B cell (primary cell): ENCODE measurements around the gene RIPOR2. TPM values are rescaled to one million over a fixed set of nuclear protein-coding genes. Genes with fewer than 3 reads are reported as not detected.

Source experiments
- ATAC-seq: fragments of 200-7000 bp; cut with Tn5 transposase; one replicate; pipeline ENCODE4 v1.10.0; 2021; ENCODE audit warnings: low read depth, mild to moderate bottlenecking, moderate number of reproducible peaks, moderate library complexity
- CTCF ChIA-PET: fragments of 350-600 bp; sonication (Branson Sonifier 250); formaldehyde crosslinking; loops from one replicate; lab custom pipeline; 2021; ENCODE audit warnings: antibody characterized with exemption, inconsistent platforms; lab: Charles Lee
- POLR2A ChIA-PET: fragments of 350-600 bp; sonication (Branson Sonifier 250); formaldehyde crosslinking; loops from one replicate; lab custom pipeline; 2021; ENCODE audit warnings: antibody characterized with exemption; lab: Charles Lee
- DNase-seq: peaks from one replicate; pipeline ENCODE4 v3.0.0; 2013
- H2AFZ ChIP-seq: 2 replicates; pipeline ENCODE4 v1.6.1; 2012; ENCODE audit warnings: mild to moderate bottlenecking, low read depth, low read length; ENCODE audit not compliant: insufficient read depth, poor library complexity, severe bottlenecking
- H3K27ac ChIP-seq, 2 donors: 1 replicate in 1 of 2; 2 replicates in 1 of 2; pipeline ENCODE4 v1.5.1; 2012 to 2013; ENCODE audit warnings: low read length in 2 of 2, mild to moderate bottlenecking in 2 of 2, moderate library complexity in 1 of 2
- H3K27me3 ChIP-seq, 4 experiments: fragments of 200-600 bp in 1 of 4; sonication (generic) in 1 of 4; replicated peaks in 1 of 4; 1 replicate in 2 of 4; 2 replicates in 2 of 4; pipeline versions ENCODE4 v1.6.1 to v1.7.0; 2013 to 2016; ENCODE audit warnings: low read length in 3 of 4, mild to moderate bottlenecking in 2 of 4, mixed read lengths in 1 of 4, moderate library complexity in 1 of 4; ENCODE audit not compliant: insufficient read depth in 4 of 4, control insufficient read depth in 3 of 4; ENCODE audit errors: control extremely low read depth in 1 of 4
- H3K36me3 ChIP-seq, 2 experiments: replicated peaks in 1 of 2; 1 replicate in 1 of 2; 2 replicates in 1 of 2; pipeline versions ENCODE4 v1.6.1 to v1.7.1; 2013; ENCODE audit warnings: low read length in 1 of 2; ENCODE audit not compliant: insufficient read depth in 2 of 2, control insufficient read depth in 1 of 2; ENCODE audit errors: control extremely low read depth in 1 of 2, extremely low read depth in 1 of 2
- H3K4me1 ChIP-seq, 2 donors: fragments of 200-600 bp in 1 of 2; sonication (generic) in 1 of 2; 1 replicate in 1 of 2; 2 replicates in 1 of 2; pipeline versions ENCODE4 v1.5.1 to v1.6.1; 2013 to 2017; ENCODE audit warnings: low read length in 2 of 2; ENCODE audit not compliant: control insufficient read depth in 2 of 2, insufficient read depth in 2 of 2
- H3K4me2 ChIP-seq: replicated peaks from 2 replicates; pipeline ENCODE3; 2012; ENCODE audit warnings: mild to moderate bottlenecking, low read depth, low read length; ENCODE audit not compliant: poor library complexity, severe bottlenecking
- H3K4me3 ChIP-seq, 5 experiments: fragments of 200-600 bp in 1 of 5; sonication (generic) in 1 of 5; 1 replicate in 3 of 5; 2 replicates in 2 of 5; pipeline versions ENCODE4 v1.5.1 to v1.7.0; 2011 to 2016; ENCODE audit warnings: low read length in 4 of 5, mild to moderate bottlenecking in 4 of 5, low read depth in 2 of 5, control low read depth in 1 of 5, moderate library complexity in 1 of 5; ENCODE audit not compliant: insufficient read depth in 1 of 5; ENCODE audit errors: control extremely low read depth in 1 of 5, extremely low read depth in 1 of 5
- H3K79me2 ChIP-seq: fragments of 200-600 bp; sonication (generic); one replicate; pipeline ENCODE4 v1.6.0; 2016; ENCODE audit warnings: low read length; ENCODE audit not compliant: control insufficient read depth, insufficient read depth
- H3K9ac ChIP-seq: fragments of 200-600 bp; sonication (generic); 2 replicates; pipeline ENCODE4 v1.6.1; 2017; ENCODE audit warnings: mild to moderate bottlenecking, low read length, moderate library complexity
- H3K9me3 ChIP-seq, 3 donors: one replicate each; pipeline versions ENCODE4 v1.6.1 to v1.7.1; 2013; ENCODE audit warnings: low read length in 2 of 3; ENCODE audit not compliant: control insufficient read depth in 2 of 3, insufficient read depth in 1 of 3; ENCODE audit errors: control extremely low read depth in 1 of 3
- H4K20me1 ChIP-seq: 2 replicates; pipeline ENCODE4 v1.6.0; 2012; ENCODE audit warnings: mild to moderate bottlenecking, low read length; ENCODE audit not compliant: insufficient read depth, control insufficient read depth, poor library complexity, severe bottlenecking
- H3K27ac Mint-ChIP-seq: one replicate; pipeline ENCODE4 v1.8.0; 2021; ENCODE audit warnings: mixed read lengths
- H3K27me3 Mint-ChIP-seq: one replicate; pipeline ENCODE4 v1.8.0; 2021; ENCODE audit warnings: mixed read lengths
- H3K4me1 Mint-ChIP-seq: one replicate; pipeline ENCODE4 v1.8.0; 2021; ENCODE audit warnings: mixed read lengths
- H3K4me3 Mint-ChIP-seq: one replicate; pipeline ENCODE4 v1.8.0; 2021; ENCODE audit warnings: mixed read lengths
- H3K9me3 Mint-ChIP-seq: one replicate; pipeline ENCODE4 v1.8.0; 2022; ENCODE audit warnings: mixed read lengths; ENCODE audit not compliant: insufficient read depth
- EZH2 ChIP-seq: IDR thresholded peaks from 2 replicates; pipeline ENCODE4 v1.6.1; 2012; ENCODE audit warnings: borderline replicate concordance, low read depth, mild to moderate bottlenecking, moderate library complexity, low read length; ENCODE audit not compliant: insufficient read depth, poor library complexity, severe bottlenecking
- WGBS: methylation state at CpG from one replicate; pipeline ENCODE4 v1.1.5; 2013; ENCODE audit warnings: missing lambda C conversion rate; ENCODE audit not compliant: insufficient coverage; 5-methylcytosine and 5-hydroxymethylcytosine counted together
- intact Hi-C: fragments of 100-400 bp; cut with micrococcal nuclease; formaldehyde crosslinking; loops from one replicate; pipeline ENCODE4 v1.10.0; 2022
- polyA plus RNA-seq: library from polyadenylated mRNA; depleted of rRNA; stranded (reverse); fragments of >200 nt; gene quantifications from 2 replicates; pipeline ENCODE4 v1.2.3, GENCODE V29; 2012
- total RNA-seq, 2 donors: library from RNA; stranded (reverse); fragments of 120-200 nt in 1 of 2; gene quantifications; 1 replicate in 1 of 2; 2 replicates in 1 of 2; pipeline versions ENCODE4 v1.2.3 to v1.2.4, GENCODE V29; 2013 to 2022
- TF ChIP-seq, protein P1 (sequence below): fragments of 200-600 bp; IDR thresholded peaks from one replicate; pipeline ENCODE4 v1.8.0; 2022; ENCODE audit warnings: antibody characterized with exemption, mild to moderate bottlenecking

Gene RIPOR2
- total and polyA plus RNA-seq, 2 donors (not counting 1 experiment from before 2014, with no cell fraction given) = 300 to 430 TPM

DNA sequence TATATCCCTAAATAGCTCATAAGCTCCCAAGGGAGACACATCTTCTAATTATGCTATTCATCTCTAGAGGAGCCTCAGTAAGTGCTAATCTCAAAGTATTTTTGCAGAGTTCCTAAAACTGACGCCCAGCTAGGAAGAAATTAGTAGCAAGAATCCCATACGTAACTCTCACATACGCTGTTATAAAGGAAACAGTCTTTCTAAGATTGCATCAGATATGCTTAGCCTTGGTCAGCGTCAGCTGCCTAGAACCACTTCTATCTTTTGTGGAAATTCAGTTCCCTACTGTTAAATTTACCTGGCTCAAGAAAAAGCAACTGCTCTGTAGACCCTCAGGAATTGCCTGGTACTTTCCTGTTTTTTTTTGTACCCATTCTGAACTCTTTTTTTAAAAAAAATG is 13.6 kb downstream of the RIPOR2 start:
- no peak for ATAC-seq
- H3K36me3 ChIP-seq = peaks cover 8 to 79% of the 10 kb centered on the region in 2 experiments
- TF ChIP-seq, protein P1, sequence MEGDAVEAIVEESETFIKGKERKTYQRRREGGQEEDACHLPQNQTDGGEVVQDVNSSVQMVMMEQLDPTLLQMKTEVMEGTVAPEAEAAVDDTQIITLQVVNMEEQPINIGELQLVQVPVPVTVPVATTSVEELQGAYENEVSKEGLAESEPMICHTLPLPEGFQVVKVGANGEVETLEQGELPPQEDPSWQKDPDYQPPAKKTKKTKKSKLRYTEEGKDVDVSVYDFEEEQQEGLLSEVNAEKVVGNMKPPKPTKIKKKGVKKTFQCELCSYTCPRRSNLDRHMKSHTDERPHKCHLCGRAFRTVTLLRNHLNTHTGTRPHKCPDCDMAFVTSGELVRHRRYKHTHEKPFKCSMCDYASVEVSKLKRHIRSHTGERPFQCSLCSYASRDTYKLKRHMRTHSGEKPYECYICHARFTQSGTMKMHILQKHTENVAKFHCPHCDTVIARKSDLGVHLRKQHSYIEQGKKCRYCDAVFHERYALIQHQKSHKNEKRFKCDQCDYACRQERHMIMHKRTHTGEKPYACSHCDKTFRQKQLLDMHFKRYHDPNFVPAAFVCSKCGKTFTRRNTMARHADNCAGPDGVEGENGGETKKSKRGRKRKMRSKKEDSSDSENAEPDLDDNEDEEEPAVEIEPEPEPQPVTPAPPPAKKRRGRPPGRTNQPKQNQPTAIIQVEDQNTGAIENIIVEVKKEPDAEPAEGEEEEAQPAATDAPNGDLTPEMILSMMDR = no peak
- TF ChIP-seq EZH2 = no peak
- peak overlapping the region; percentile 38 for H3K4me2 ChIP-seq
- peaks cover 92% of the 10 kb centered on the region for H4K20me1 ChIP-seq
- Mint-ChIP-seq H3K4me3 (peak overlapping the region; percentile 14), H3K27ac (peak overlapping the region; percentile 67), H3K9me3 (peaks cover under 1% of the 10 kb centered on the region), H3K27me3 (no peaks in the 10 kb centered on the region), H3K4me1 (peaks cover 90% of the 10 kb centered on the region)
- no peaks in the 10 kb centered on the region for H3K27me3 ChIP-seq
- WGBS = 17% methylated on average over 1 of the region's 4 CpGs
- peaks cover 100% of the 10 kb centered on the region for H3K79me2 ChIP-seq
- peaks cover 90 to 93% of the 10 kb centered on the region in 2 donors for H3K4me1 ChIP-seq
- DNase-seq = no peak
- ChIA-PET CTCF (interaction anchor here (0.7 to 5.5 kb wide), 8 partner anchors 11 to 105 kb away, joined by 3 to 74 read pairs (median 5); partner anchors contain the start of gene RIPOR2), POLR2A (interaction anchor here (0.5 to 5.9 kb wide), 2 partner anchors 12 to 73 kb away, joined by 5 to 34 read pairs; no protein-coding TSS in a partner anchor)
- H3K9ac ChIP-seq = peak overlapping the region; percentile 8
- H3K9me3 ChIP-seq = no peaks in the 10 kb centered on the region
- peak overlapping the region in 1 of 2 donors; percentile 68 for H3K27ac ChIP-seq
- no peak overlapping the region for H2AFZ ChIP-seq
- intact Hi-C loops = loop anchor here (5.0 kb wide), 1 partner anchor 35 kb away; no protein-coding TSS in a partner anchor
- no peak overlapping the region for H3K4me3 ChIP-seq

DNA sequence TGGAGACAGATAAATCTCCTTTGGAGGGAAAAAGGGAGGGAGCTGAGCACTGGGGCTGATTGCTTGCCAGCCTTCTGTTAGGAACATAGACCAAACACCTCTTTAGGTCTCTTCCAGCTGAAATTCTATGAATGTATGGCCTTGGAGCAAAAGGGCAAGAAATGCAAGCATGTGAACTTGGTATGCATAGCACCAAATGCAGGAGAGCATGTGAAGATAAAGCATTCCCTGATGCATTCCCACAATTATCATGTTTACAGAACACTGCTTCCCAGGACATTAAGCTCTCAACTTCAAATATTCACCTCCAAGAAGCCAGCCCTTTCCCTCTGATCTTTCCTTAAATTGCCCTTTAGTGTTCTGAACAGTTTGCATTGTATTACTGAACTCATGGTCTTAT is 15.6 kb downstream of the RIPOR2 start:
- Histone ChIP-seq H3K4me2 (peak overlapping the region; percentile 62), H4K20me1 (peaks cover 98% of the 10 kb centered on the region)
- CTCF ChIA-PET = interaction anchor here (1.4 to 5.5 kb wide), 8 partner anchors 8 to 99 kb away, joined by 3 to 74 read pairs (median 20); partner anchors contain the start of gene RIPOR2

More for the DNA sequence above, 15.6 kb downstream of the RIPOR2 start:
- peak overlapping the region in 3 of 5 experiments; percentile 2 to 39 (median 21) for H3K4me3 ChIP-seq
- no peak for DNase-seq
- no peaks in the 10 kb centered on the region for H3K9me3 ChIP-seq
- Mint-ChIP-seq H3K9me3 (no peaks in the 10 kb centered on the region), H3K4me1 (peaks cover 90% of the 10 kb centered on the region), H3K27me3 (no peaks in the 10 kb centered on the region), H3K27ac (peak overlapping the region; percentile 92), H3K4me3 (peak overlapping the region; percentile 84)
- peak overlapping the region; percentile 39 for H3K9ac ChIP-seq
- TF ChIP-seq, protein P1 = no peak
- no peak for TF ChIP-seq EZH2
- no peaks in the 10 kb centered on the region for H3K27me3 ChIP-seq
- no peak overlapping the region for H2AFZ ChIP-seq
- ATAC-seq = no peak
- peaks cover 95 to 98% of the 10 kb centered on the region in 2 donors for H3K4me1 ChIP-seq
- POLR2A ChIA-PET = interaction anchor here (5.9 kb wide), 1 partner anchor 10 kb away, joined by 34 read pairs; no protein-coding TSS in a partner anchor
- peaks cover 100% of the 10 kb centered on the region for H3K79me2 ChIP-seq
- peaks cover 3 to 89% of the 10 kb centered on the region in 2 experiments for H3K36me3 ChIP-seq
- intact Hi-C loops = loop anchor here (5.0 kb wide), 1 partner anchor 33 kb away; no protein-coding TSS in a partner anchor
- H3K27ac ChIP-seq = peak overlapping the region in 1 of 2 donors; percentile 68
